PFSK-1 (cell line): ENCODE results near the gene IL19.

ENCODE experiments used
- FOXP2 ChIP-seq: optimal IDR thresholded peaks from 2 replicates; pipeline ENCODE3; 2011; ENCODE audit warnings: borderline replicate concordance, control low read depth, inconsistent platforms; ENCODE audit not compliant: insufficient read depth; ENCODE audit errors: extremely low read length, extremely low read depth
- POLR2AphosphoS5 ChIP-seq: IDR thresholded peaks from 2 replicates; pipeline ENCODE4 v1.6.1; 2012; ENCODE audit warnings: low read depth, mild to moderate bottlenecking, control low read depth, low read length, moderate library complexity
- REST ChIP-seq, 2 experiments: IDR thresholded peaks; 2 replicates each; pipeline versions ENCODE4 v1.6.1 to v1.8.0; 2011 to 2012; ENCODE audit warnings: low read depth in 2 of 2, low read length in 2 of 2, control low read depth in 1 of 2, inconsistent platforms in 1 of 2, mild to moderate bottlenecking in 1 of 2, moderate library complexity in 1 of 2; ENCODE audit not compliant: insufficient read depth in 1 of 2
- SIN3A ChIP-seq: IDR thresholded peaks from 2 replicates; pipeline ENCODE4 v1.6.1; 2012; ENCODE audit warnings: mild to moderate bottlenecking, low read length, moderate library complexity, borderline replicate concordance; ENCODE audit not compliant: insufficient read depth
- TAF1 ChIP-seq: IDR thresholded peaks from 2 replicates; pipeline ENCODE4 v1.6.1; 2012; ENCODE audit warnings: low read length, control low read depth, borderline replicate concordance; ENCODE audit not compliant: insufficient read depth

IL19 gene

DNA sequence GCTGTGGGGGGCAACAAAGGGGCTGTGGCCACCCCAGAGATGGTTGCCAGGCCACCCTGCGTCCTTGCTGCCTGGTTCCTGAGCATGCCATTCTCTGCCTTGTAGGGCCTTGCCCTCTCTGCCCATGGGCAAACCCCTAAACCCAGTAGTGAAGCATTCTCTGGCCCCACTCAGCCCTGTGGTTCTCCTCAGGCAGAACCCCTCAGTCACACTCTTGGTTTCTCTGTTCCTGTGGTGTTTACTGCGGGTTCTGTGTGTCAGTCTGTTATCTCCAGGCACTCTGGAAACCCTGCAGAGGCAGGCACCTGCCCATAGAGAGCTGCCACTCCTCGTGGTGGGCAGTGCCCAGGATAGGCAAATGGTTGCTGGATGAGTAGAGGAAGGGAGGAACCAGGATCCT lies 41.1 kb upstream of the IL19 start:
- no peak for TF ChIP-seq REST (IDR thresholded peaks at IDR 0.05; ENCODE audit: insufficient read depth in 1 of 2, low read depth in 2 of 2, low read length in 2 of 2)
- TF ChIP-seq SIN3A: no peak
- TF ChIP-seq FOXP2: no peak
- no peak for TF ChIP-seq TAF1
- no peak for TF ChIP-seq POLR2AphosphoS5

DNA sequence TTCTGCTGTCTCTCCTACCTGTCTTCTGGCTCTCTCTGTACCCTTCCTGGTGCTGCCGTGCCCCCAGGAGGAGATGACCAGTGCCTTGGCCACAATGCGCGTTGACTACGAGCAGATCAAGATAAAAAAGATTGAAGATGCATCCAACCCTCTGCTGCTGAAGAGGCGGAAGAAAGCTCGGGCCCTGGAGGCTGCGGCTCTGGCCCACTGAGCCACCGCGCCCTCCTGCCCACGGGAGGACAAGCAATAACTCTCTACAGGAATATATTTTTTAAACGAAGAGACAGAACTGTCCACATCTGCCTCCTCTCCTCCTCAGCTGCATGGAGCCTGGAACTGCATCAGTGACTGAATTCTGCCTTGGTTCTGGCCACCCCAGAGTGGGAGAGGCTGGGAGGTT lies 38.1 kb upstream of the IL19 start:
- TF ChIP-seq SIN3A: no peak
- no peak for TF ChIP-seq FOXP2
- TF ChIP-seq TAF1: no peak
- no peak for TF ChIP-seq POLR2AphosphoS5
- no peak for TF ChIP-seq REST (IDR thresholded peaks at IDR 0.05; ENCODE audit: insufficient read depth in 1 of 2, low read depth in 2 of 2, low read length in 2 of 2)

DNA sequence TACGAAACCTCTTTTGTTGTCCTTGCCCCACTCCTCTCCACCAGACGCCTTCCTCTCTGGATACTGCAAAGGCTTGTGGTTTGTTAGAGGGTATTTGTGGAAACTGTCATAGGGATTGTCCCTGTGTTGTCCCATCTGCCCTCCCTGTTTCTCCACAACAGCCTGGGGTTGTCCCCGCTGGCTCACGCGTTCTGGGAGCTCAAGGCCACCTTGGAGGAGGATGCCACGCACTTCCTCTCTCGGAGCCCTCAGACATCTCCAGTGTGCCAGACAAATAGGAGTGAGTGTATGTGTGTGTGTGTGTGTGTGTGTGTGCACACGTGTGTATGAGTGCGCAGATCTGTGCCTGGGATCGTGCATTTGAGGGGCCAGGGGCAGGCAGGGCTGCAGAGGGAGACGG lies 37.6 kb upstream of the IL19 start:
- TF ChIP-seq REST (IDR thresholded peaks at IDR 0.05; ENCODE audit: insufficient read depth in 1 of 2, low read depth in 2 of 2, low read length in 2 of 2) (no peak), TAF1 (no peak), POLR2AphosphoS5 (no peak), FOXP2 (no peak), SIN3A (no peak)

- TF ChIP-seq POLR2AphosphoS5 (no peak), TAF1 (no peak), FOXP2 (no peak), SIN3A (no peak)
These were observed 36.0 kb upstream of the IL19 start for GRCh38 chr1:206734499-206735142.

- no peak for TF ChIP-seq POLR2AphosphoS5
- no peak for TF ChIP-seq TAF1
These were observed 35.0 kb upstream of the IL19 start for GRCh38 chr1:206735553-206736031.

- TF ChIP-seq FOXP2: no peak
- no peak for TF ChIP-seq TAF1
- no peak for TF ChIP-seq POLR2AphosphoS5
- no peak for TF ChIP-seq REST (IDR thresholded peaks at IDR 0.05; ENCODE audit: insufficient read depth in 1 of 2, low read depth in 2 of 2, low read length in 2 of 2)
- no peak for TF ChIP-seq SIN3A
These were observed 33.5 kb upstream of the IL19 start for GRCh38 chr1:206736878-206737728.
